Measurements from ENCODE around the gene PARVB.

DNA sequence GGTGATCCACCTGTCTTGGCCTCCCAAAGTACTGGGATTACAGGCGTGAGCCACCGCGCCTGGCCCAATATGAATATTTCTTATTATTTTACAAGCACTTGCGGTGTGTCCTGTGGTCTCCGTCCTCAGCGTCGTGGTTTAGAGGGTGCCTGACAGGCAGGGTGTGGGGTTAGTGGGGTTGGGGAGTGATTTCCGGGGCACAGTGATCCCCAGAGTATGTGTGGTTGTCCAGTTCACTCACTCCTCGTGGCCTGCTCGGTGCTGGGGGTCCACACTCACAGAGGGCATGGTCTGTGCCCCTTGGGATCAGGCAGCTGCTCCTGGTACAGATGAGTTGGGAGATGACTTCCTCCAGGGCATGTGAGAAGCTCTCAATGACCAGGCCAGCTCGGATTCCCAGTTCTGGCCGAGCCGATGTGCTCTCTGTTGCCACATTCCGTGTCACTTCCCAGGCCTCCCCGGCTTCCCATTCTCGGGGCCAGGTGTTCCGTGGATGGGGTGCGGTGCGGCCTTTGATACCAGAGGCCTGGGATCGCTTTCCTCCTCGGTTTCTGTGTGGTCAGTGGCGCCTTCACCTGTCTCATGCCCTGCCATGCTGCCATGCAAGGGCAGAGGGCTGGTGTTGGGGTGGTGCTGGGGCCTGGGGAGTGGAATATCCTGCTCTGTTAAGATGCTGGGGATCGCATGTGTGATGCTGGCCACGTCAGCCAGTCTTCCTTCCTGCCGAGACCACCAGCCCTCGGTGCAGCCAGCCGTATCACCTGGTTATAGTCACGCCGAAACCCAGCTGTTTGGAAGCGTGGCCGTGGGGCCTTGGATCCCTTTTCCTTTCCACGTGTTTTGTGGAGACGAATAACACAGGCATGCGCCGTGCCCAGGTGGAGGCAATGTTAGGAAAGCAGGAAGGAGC is 39.6 kb downstream of the PARVB start:
- no peak for TF ChIP-seq KDM5A (IDR thresholded peaks at IDR 0.05; ENCODE audit: low read length)
- no peak for TF ChIP-seq USF2 (IDR thresholded peaks at IDR 0.05; ENCODE audit: low read length)
- TF ChIP-seq CTCF (IDR thresholded peaks at IDR 0.05; ENCODE audit: control extremely low read depth in 1 of 3, insufficient read depth in 1 of 3, low read depth in 1 of 3, low read length in 3 of 3) = no peak
- TF ChIP-seq POLR2A (IDR thresholded peaks at IDR 0.05; ENCODE audit: control extremely low read depth in 1 of 2, low read depth in 2 of 2, low read length in 2 of 2) = no peak
- no peak for TF ChIP-seq YY1 (IDR thresholded peaks at IDR 0.05; ENCODE audit: low read depth, low read length)
- TF ChIP-seq POLR2AphosphoS5 (IDR thresholded peaks at IDR 0.05; ENCODE audit: low read depth, low read length) = no peak
